Measurements from ENCODE around the gene JDP2.

The JDP2 gene

GRCh38 chr14:75514673-75515628 lies 87.1 kb downstream of the JDP2 start:
- DNase-seq (ENCODE audit: low read depth), result peak; percentile 23

- DNase-seq (ENCODE audit: low read depth), result no peak
These were observed 87.8 kb downstream of the JDP2 start for GRCh38 chr14:75515629-75515996.

GRCh38 chr14:75518625-75519024 lies 90.8 kb downstream of the JDP2 start:
- peak; percentile 21 for DNase-seq (ENCODE audit: low read depth)

GRCh38 chr14:75519394-75519793 lies 91.6 kb downstream of the JDP2 start:
- DNase-seq (ENCODE audit: low read depth), result no peak

GRCh38 chr14:75519826-75520728 lies 92.3 kb downstream of the JDP2 start:
- no peak for DNase-seq (ENCODE audit: low read depth)

GRCh38 chr14:75520852-75521251 lies 93.0 kb downstream of the JDP2 start:
- DNase-seq (ENCODE audit: low read depth), result no peak

- DNase-seq (ENCODE audit: low read depth), result no peak
These were observed 93.8 kb downstream of the JDP2 start for GRCh38 chr14:75521415-75522199.

- peak; percentile 64 for DNase-seq (ENCODE audit: low read depth)
These were observed 94.6 kb downstream of the JDP2 start, which contains the start of gene BATF for GRCh38 chr14:75522224-75522982. Gene BATF (plus strand): TSS chr14:75522469. CDS start chr14:75522683, 214 bp downstream.

GRCh38 chr14:75522983-75523318 lies 95.1 kb downstream of the JDP2 start:
- no peak for DNase-seq (ENCODE audit: low read depth)

Measured in T follicular helper cell (primary cell).